ENCODE data around the gene MARVELD1.

GRCh38 chr10:97764519-97764931 is 51.0 kb downstream of the MARVELD1 start:
- TF ChIP-seq SP2 (CRISPR knock-in tag; IDR thresholded peaks at IDR 0.05) (no peak), RAD21 (CRISPR knock-in tag; IDR thresholded peaks at IDR 0.05) (no peak), HBP1 (CRISPR knock-in tag; IDR thresholded peaks at IDR 0.05; ENCODE audit: low read depth) (no peak), ZNF138 (CRISPR knock-in tag; IDR thresholded peaks at IDR 0.05; ENCODE audit: low read depth) (no peak), ARID5B (CRISPR knock-in tag; IDR thresholded peaks at IDR 0.05) (no peak), ZNF746 (CRISPR knock-in tag; IDR thresholded peaks at IDR 0.05) (no peak)

All from HepG2 (cell line).